ENCODE results near the gene MRPS7. TPM values are rescaled to one million over a fixed set of nuclear protein-coding genes. Genes with fewer than 3 reads are reported as not detected.

The MRPS7 gene
- total RNA-seq, 1 experiment from 2014 or later = 103 TPM

GRCh38 chr17:75260641-75261335 is 891 bp upstream of the MRPS7 start:
- Histone ChIP-seq H3K27me3 (replicated peaks; ENCODE audit: insufficient read depth, low read depth, low read length, poor library complexity) (no peaks in the 10 kb centered on the region), H3K9me3 (ENCODE audit: low read depth, low read length, poor library complexity, severe bottlenecking) (no peaks in the 10 kb centered on the region), H3K27ac (ENCODE audit: low read depth, low read length, poor library complexity, severe bottlenecking) (peak overlapping the region; percentile 99), H3K4me1 (ENCODE audit: insufficient read depth, low read length, poor library complexity, severe bottlenecking) (peaks cover 10% of the 10 kb centered on the region), H3K4me3 (ENCODE audit: low read depth, low read length, poor library complexity, severe bottlenecking) (peak overlapping the region; percentile 84), H3K36me3 (ENCODE audit: insufficient read depth, low read length, poor library complexity, severe bottlenecking) (peaks cover 26% of the 10 kb centered on the region)
- no peak for DNase-seq (ENCODE audit: low spot score)
- ChIA-PET CTCF (interaction anchor here (0.6 to 4.2 kb wide), 3 partner anchors 10 to 20 kb away, joined by 3 to 16 read pairs (median 3); partner anchors contain the start of gene MIF4GD), POLR2A (ENCODE audit: low non-redundant PET) (interaction anchor here (1.5 kb wide), 1 partner anchor 21 kb away, joined by 6 read pairs; no protein-coding TSS in a partner anchor)
- no peak for TF ChIP-seq EZH2 (IDR thresholded peaks at IDR 0.05; ENCODE audit: borderline replicate concordance, low read depth, low read length, poor library complexity, severe bottlenecking)
- 0 out of 2 replicates have a peak, but pooled peaks have one; percentile 14 for TF ChIP-seq CTCF (conservative IDR thresholded peaks at IDR 0.05; ENCODE audit: low read depth, low read length)
- BruUV-seq (replicated peaks) = TSS peak; percentile 65
- intact Hi-C loops (cut with micrococcal nuclease; ENCODE audit: unreplicated experiment) = no loop called here

- ChIA-PET CTCF (interaction anchor here (4.2 kb wide), 1 partner anchor 8 kb away, joined by 16 read pairs; the partner anchor contains the start of gene MIF4GD), POLR2A (ENCODE audit: low non-redundant PET) (interaction anchor here (0.5 to 1.5 kb wide), 4 partner anchors 9 to 389 kb away, joined by 4 to 6 read pairs (median 4); partner anchors contain the start of gene MIF4GD)
- Histone ChIP-seq H3K36me3 (ENCODE audit: insufficient read depth, low read length, poor library complexity, severe bottlenecking) (peaks cover 39% of the 10 kb centered on the region), H3K4me1 (ENCODE audit: insufficient read depth, low read length, poor library complexity, severe bottlenecking) (peaks cover 10% of the 10 kb centered on the region), H3K4me3 (ENCODE audit: low read depth, low read length, poor library complexity, severe bottlenecking) (peak overlapping the region; percentile 84), H3K9me3 (ENCODE audit: low read depth, low read length, poor library complexity, severe bottlenecking) (no peaks in the 10 kb centered on the region), H3K27me3 (replicated peaks; ENCODE audit: insufficient read depth, low read depth, low read length, poor library complexity) (no peaks in the 10 kb centered on the region), H3K27ac (ENCODE audit: low read depth, low read length, poor library complexity, severe bottlenecking) (peak overlapping the region; percentile 99)
- intact Hi-C loops (cut with micrococcal nuclease; ENCODE audit: unreplicated experiment) = no loop called here
- BruUV-seq (replicated peaks) = TSS peak; percentile 58
- TF ChIP-seq CTCF (conservative IDR thresholded peaks at IDR 0.05; ENCODE audit: low read depth, low read length) (no peak), EZH2 (IDR thresholded peaks at IDR 0.05; ENCODE audit: borderline replicate concordance, low read depth, low read length, poor library complexity, severe bottlenecking) (no peak)
- no peak for DNase-seq (ENCODE audit: low spot score)
These were observed 480 bp downstream of the MRPS7 start for GRCh38 chr17:75262112-75262606.

- Histone ChIP-seq H3K27me3 (replicated peaks; ENCODE audit: insufficient read depth, low read depth, low read length, poor library complexity) (no peaks in the 10 kb centered on the region), H3K36me3 (ENCODE audit: insufficient read depth, low read length, poor library complexity, severe bottlenecking) (peaks cover 39% of the 10 kb centered on the region), H3K27ac (ENCODE audit: low read depth, low read length, poor library complexity, severe bottlenecking) (no peak overlapping the region), H3K4me1 (ENCODE audit: insufficient read depth, low read length, poor library complexity, severe bottlenecking) (peaks cover 10% of the 10 kb centered on the region), H3K4me3 (ENCODE audit: low read depth, low read length, poor library complexity, severe bottlenecking) (peak overlapping the region; percentile 84), H3K9me3 (ENCODE audit: low read depth, low read length, poor library complexity, severe bottlenecking) (no peaks in the 10 kb centered on the region)
- POLR2A ChIA-PET (ENCODE audit: low non-redundant PET) = interaction anchor here (0.6 to 0.8 kb wide), 3 partner anchors 8 to 390 kb away, joined by 3 to 4 read pairs (median 4); partner anchors contain the start of gene MIF4GD
- CTCF ChIA-PET = interaction anchor here (0.6 to 4.2 kb wide), 2 partner anchors 8 to 17 kb away, joined by 7 to 16 read pairs; partner anchors contain the start of gene MIF4GD
- no TSS peak for BruUV-seq (replicated peaks)
- no peak for TF ChIP-seq EZH2 (IDR thresholded peaks at IDR 0.05; ENCODE audit: borderline replicate concordance, low read depth, low read length, poor library complexity, severe bottlenecking)
- TF ChIP-seq CTCF (conservative IDR thresholded peaks at IDR 0.05; ENCODE audit: low read depth, low read length) = no peak
- DNase-seq (ENCODE audit: low spot score) = no peak
- intact Hi-C loops (cut with micrococcal nuclease; ENCODE audit: unreplicated experiment) = no loop called here
These were observed 1.4 kb downstream of the MRPS7 start for GRCh38 chr17:75263055-75263454.

Data from A673 (cell line).